H1 (cell line): Measurements from ENCODE around the gene SLC26A6. TPM values are rescaled to one million over a fixed set of nuclear protein-coding genes. Genes with fewer than 3 reads are reported as not detected.

Experiments
- CEBPB ChIP-seq: IDR thresholded peaks from 2 replicates; pipeline ENCODE4 v1.6.1; 2012; ENCODE audit warnings: low read depth, low read length
- CHD7 ChIP-seq: fragments of 300-600 bp; sonication (generic); IDR thresholded peaks from 2 replicates; pipeline ENCODE4 v1.7.1; 2012; ENCODE audit warnings: low read length, moderate library complexity, mild to moderate bottlenecking, inconsistent platforms; ENCODE audit not compliant: insufficient replicate concordance
- EGR1 ChIP-seq: IDR thresholded peaks from 2 replicates; pipeline ENCODE4 v1.6.1; 2011; ENCODE audit warnings: low read depth, low read length, borderline replicate concordance
- MAX ChIP-seq: IDR thresholded peaks from 2 replicates; pipeline ENCODE4 v1.6.1; 2012; ENCODE audit warnings: inconsistent platforms
- RAD21 ChIP-seq, 2 experiments: IDR thresholded peaks in 1 of 2; conservative IDR thresholded peaks in 1 of 2; 2 replicates each; pipeline ENCODE4 v1.6.1; 2011; ENCODE audit warnings: low read depth in 2 of 2, low read length in 2 of 2, improper control_type of control experiment in 1 of 2, inconsistent platforms in 1 of 2, mild to moderate bottlenecking in 1 of 2, moderate library complexity in 1 of 2
- polyA plus RNA-seq, 7 experiments: library from polyadenylated mRNA; depleted of rRNA in 3 of 7; stranded (reverse) in 5 of 7; unstranded in 2 of 7; fragments of >200 nt in 5 of 7; fragments of 200-250 nt in 2 of 7; gene quantifications; 1 replicate in 5 of 7; 2 replicates in 1 of 7; 4 replicates in 1 of 7; pipeline versions ENCODE4 v1.2.1 to v1.2.3, GENCODE V29; 2011 to 2013; ENCODE audit warnings: missing spikeins in 2 of 7, mixed read lengths in 2 of 7
- total RNA-seq: library from RNA; stranded (reverse); fragmentation: NEBNext Ultra II Directional; extraction: Animal tissue kit (Norgen Biotek cat#: 25700); gene quantifications from 2 replicates; pipeline ENCODE4 v1.2.1, GENCODE V29; 2021

The SLC26A6 gene
- total and polyA plus RNA-seq, 2 of the 8 experiments (the other 6 are each of a cell fraction or from before 2014, with no cell fraction given), result 50.4 to 58.0 TPM

- TF ChIP-seq CHD7 (no peak), RAD21 (IDR thresholded peaks at IDR 0.05 in 1 of 2, conservative IDR thresholded peaks at IDR 0.05 in 1 of 2; ENCODE audit: low read depth in 2 of 2, low read length in 2 of 2) (no peak), MAX (no peak), EGR1 (no peak), CEBPB (no peak)
Measured at GRCh38 chr3:48585411-48585810, 49.9 kb downstream of the SLC26A6 start (continued).
